GM23248 (cell line): ENCODE results near the gene CUX1. TPM values are rescaled to one million over a fixed set of nuclear protein-coding genes. Genes with fewer than 3 reads are reported as not detected.

Experiments used
- DNase-seq: peaks from one replicate; pipeline ENCODE4 v3.0.0-alpha.2; 2015
- H2AFZ ChIP-seq: fragments of 200-600 bp; sonication (generic); 2 replicates; pipeline ENCODE4 v1.6.1; 2016; ENCODE audit warnings: antibody characterized with exemption
- H3F3A ChIP-seq: fragments of 200-600 bp; sonication (generic); 2 replicates; pipeline ENCODE4 v1.6.1; 2016; ENCODE audit warnings: mild to moderate bottlenecking, antibody characterized with exemption, mixed run types; ENCODE audit not compliant: insufficient read depth
- H3K27ac ChIP-seq: fragments of 200-600 bp; sonication (generic); 2 replicates; pipeline ENCODE4 v1.5.1; 2016; ENCODE audit warnings: mild to moderate bottlenecking
- H3K27me3 ChIP-seq: fragments of 200-600 bp; sonication (generic); replicated peaks from 2 replicates; pipeline ENCODE4 v1.6.1; 2016; ENCODE audit warnings: mild to moderate bottlenecking; ENCODE audit not compliant: insufficient read depth
- H3K36me3 ChIP-seq: fragments of 200-600 bp; sonication (generic); 2 replicates; pipeline ENCODE4 v1.6.1; 2016; ENCODE audit warnings: low read depth, mild to moderate bottlenecking
- H3K4me1 ChIP-seq: fragments of 200-600 bp; sonication (generic); 2 replicates; pipeline ENCODE4 v1.6.1; 2016; ENCODE audit warnings: mild to moderate bottlenecking; ENCODE audit not compliant: insufficient read depth
- H3K4me2 ChIP-seq: fragments of 200-600 bp; sonication (generic); one replicate; pipeline ENCODE4 v1.6.1; 2016; ENCODE audit warnings: mild to moderate bottlenecking; ENCODE audit not compliant: unreplicated experiment
- H3K4me3 ChIP-seq: fragments of 200-600 bp; sonication (generic); 2 replicates; pipeline ENCODE4 v1.5.1; 2016; ENCODE audit warnings: mild to moderate bottlenecking
- H3K79me2 ChIP-seq: fragments of 200-600 bp; sonication (generic); 2 replicates; pipeline ENCODE4 v1.6.1; 2016; ENCODE audit warnings: mild to moderate bottlenecking; ENCODE audit not compliant: insufficient read depth
- H3K9ac ChIP-seq: fragments of 200-600 bp; sonication (generic); 2 replicates; pipeline ENCODE4 v1.6.1; 2016; ENCODE audit warnings: mild to moderate bottlenecking
- H3K9me2 ChIP-seq: fragments of 200-600 bp; sonication (generic); 2 replicates; pipeline ENCODE4 v1.6.1; 2016; ENCODE audit warnings: mixed run types, mild to moderate bottlenecking, moderate library complexity; ENCODE audit not compliant: insufficient read depth
- H3K9me3 ChIP-seq: fragments of 200-600 bp; sonication (generic); one replicate; pipeline ENCODE4 v1.6.1; 2017; ENCODE audit warnings: low read depth
- H4K20me1 ChIP-seq: fragments of 200-600 bp; sonication (generic); 2 replicates; pipeline ENCODE4 v1.6.0; 2016; ENCODE audit not compliant: insufficient read depth
- EZH2 ChIP-seq: fragments of 200-600 bp; sonication (generic); IDR thresholded peaks from 2 replicates; pipeline ENCODE4 v1.6.1; 2018; ENCODE audit warnings: antibody characterized with exemption, mild to moderate bottlenecking; ENCODE audit not compliant: insufficient read depth, poor library complexity, severe bottlenecking
- EZH2phosphoT487 ChIP-seq: fragments of 200-600 bp; sonication (generic); IDR thresholded peaks from 2 replicates; pipeline ENCODE4 v1.6.1; 2018; ENCODE audit warnings: antibody characterized with exemption, moderate library complexity, mild to moderate bottlenecking, low read depth; ENCODE audit not compliant: insufficient read depth
- WGBS, 2 experiments: methylation state at CpG; one replicate each; pipeline ENCODE4 v1.1.6; 2015 to 2017; ENCODE audit warnings: low lambda C conversion rate in 2 of 2, low coverage in 1 of 2; ENCODE audit errors: missing lambda C conversion rate in 2 of 2; 5-methylcytosine and 5-hydroxymethylcytosine counted together
- in situ Hi-C: fragments of 300-500 bp; cut with MboI; formaldehyde crosslinking; loops from 2 replicates; pipeline ENCODE4 v1.15.0; 2020
- polyA plus RNA-seq: library from polyadenylated mRNA; unstranded; fragments of >200 nt; fragmentation: Nextera tagmentation; extraction: Ambion mirVana; gene quantifications from 2 replicates; pipeline ENCODE4 v1.2.1, GENCODE V29; 2016
- total RNA-seq: library from RNA; depleted of rRNA; stranded (reverse); fragments of >200 nt; shearing (Covaris generic); gene quantifications from 2 replicates; pipeline ENCODE4 v1.2.3, GENCODE V29; 2014

CUX1 gene
- total and polyA plus RNA-seq, 2 experiments from 2014 or later: 30.2 to 34.9 TPM

DNA sequence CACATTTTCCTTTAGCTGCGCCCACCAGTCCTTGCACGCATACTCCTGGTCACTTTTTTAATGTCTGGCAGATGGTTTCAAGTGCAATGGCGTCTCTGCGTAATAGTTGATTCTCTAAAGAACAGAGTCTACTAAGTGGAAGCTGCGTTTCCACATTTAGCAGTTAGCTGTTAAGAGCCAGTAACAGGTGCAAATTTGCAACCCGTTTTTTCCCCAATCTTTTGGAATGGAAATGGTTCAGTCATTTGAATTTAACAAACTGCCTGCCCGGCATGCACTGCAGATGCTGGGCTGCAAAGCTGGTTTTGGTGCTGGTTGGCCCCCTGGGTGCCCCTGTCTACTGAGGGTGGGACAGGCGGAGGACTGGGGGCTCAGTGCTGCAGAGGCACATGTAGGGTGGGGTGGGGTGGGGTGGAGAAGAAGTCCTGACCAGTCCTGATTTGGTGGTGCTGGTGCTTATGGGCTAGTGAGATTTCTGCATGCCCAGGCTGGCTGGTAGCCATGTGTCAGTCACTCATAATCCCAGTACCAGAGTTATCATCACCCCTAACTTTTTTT lies 43.9 kb downstream of the CUX1 start:
- no peak for DNase-seq
- WGBS, 2 experiments: 98 to 99% methylated on average over 8 of the region's 8 CpGs
- in situ Hi-C loops: no loop called here
- Histone ChIP-seq H3K9ac (no peak overlapping the region), H3F3A (peaks cover 10% of the 10 kb centered on the region), H3K79me2 (peaks cover 89% of the 10 kb centered on the region), H3K9me2 (no peaks in the 10 kb centered on the region), H3K27ac (no peak overlapping the region), H3K9me3 (no peaks in the 10 kb centered on the region), H3K36me3 (no peaks in the 10 kb centered on the region), H2AFZ (no peak overlapping the region), H3K4me1 (peaks cover 19% of the 10 kb centered on the region), H3K4me2 (no peak overlapping the region), H3K4me3 (no peak overlapping the region), H4K20me1 (no peaks in the 10 kb centered on the region; the same call in 1 of the 2 replicates), H3K27me3 (no peaks in the 10 kb centered on the region)
- TF ChIP-seq EZH2 (no peak), EZH2phosphoT487 (no peak)

DNA sequence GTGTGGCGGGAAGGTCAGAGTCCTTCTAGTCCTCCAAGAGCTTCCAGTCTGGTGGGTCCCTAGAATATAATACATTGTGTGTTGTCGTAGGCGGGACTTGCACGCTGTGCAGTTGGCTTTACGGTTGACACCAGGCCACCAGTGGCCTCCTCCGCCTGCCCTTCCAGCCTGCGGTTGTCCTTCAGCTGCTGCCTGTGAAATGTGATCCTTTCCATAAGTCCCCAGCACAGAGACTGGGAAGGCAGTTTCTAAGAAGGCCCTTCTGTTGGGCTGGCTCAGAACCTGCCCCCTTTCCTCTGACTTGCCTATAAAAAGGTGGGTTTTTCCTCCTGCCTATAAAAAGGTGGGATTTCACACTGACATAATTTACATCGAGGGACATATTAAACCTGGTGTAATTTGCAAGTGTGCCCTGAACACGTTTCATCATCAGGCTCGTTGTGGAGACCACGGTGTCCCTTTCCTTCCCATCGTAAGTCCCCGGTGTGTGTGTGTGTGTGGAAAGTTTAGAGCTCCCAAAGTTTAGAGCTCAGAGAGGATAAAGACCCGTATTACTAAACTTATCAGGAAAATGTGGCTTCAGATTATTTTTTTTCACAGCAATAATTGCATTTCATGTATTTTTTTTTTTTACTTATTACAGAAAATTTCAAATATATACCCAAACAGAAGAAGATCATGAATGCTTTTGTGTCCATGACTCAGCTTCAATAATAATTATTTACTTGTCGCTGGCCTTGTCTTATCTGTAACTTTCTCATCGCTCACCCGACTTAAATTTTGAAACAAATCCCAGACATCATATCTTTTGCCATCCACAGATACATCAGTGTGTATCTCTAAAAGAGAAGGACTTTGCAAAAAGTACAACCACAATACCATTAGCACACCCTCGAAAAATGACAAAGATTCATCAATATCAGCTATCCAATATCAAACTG lies 45.1 kb downstream of the CUX1 start:
- in situ Hi-C loops: no loop called here
- no peaks in the 10 kb centered on the region; the same call in 1 of the 2 replicates for H4K20me1 ChIP-seq

DNA sequence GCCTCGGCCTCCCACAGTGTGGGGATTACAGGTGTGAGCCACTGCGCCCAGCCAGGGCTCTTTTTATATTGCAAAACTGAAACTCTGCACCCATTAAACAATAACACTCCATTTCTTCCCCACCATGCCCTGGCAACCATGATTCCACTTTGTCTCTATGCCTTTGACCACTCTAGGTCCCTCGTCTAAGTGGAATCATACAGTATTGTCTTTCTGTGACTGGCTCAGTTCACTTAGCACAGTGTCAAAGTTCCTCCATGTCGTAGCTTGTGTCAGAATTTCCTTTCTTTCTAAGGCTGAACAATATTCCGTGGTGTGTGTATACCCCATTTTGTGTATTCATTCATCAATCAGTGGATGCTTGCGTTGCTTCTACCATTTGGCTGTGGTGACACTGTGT lies 46.2 kb downstream of the CUX1 start:
- Histone ChIP-seq H3K79me2 (peaks cover 94% of the 10 kb centered on the region), H3K36me3 (no peaks in the 10 kb centered on the region), H3K4me2 (no peak overlapping the region), H3F3A (no peaks in the 10 kb centered on the region; the same call in 1 of the 2 replicates), H3K4me1 (peaks cover 14% of the 10 kb centered on the region), H3K9me2 (no peaks in the 10 kb centered on the region), H2AFZ (no peak overlapping the region), H3K27me3 (no peaks in the 10 kb centered on the region), H3K4me3 (no peak overlapping the region), H4K20me1 (no peaks in the 10 kb centered on the region), H3K9ac (no peak overlapping the region), H3K9me3 (no peaks in the 10 kb centered on the region), H3K27ac (no peak overlapping the region)
- DNase-seq: no peak
- WGBS, 2 experiments: 98% methylated on average over 6 of the region's 6 CpGs
- in situ Hi-C loops: no loop called here
- TF ChIP-seq EZH2phosphoT487 (no peak), EZH2 (no peak)

More for the DNA sequence above, 45.1 kb downstream of the CUX1 start:
- H3K9me2 ChIP-seq: no peaks in the 10 kb centered on the region
- 92 to 95% methylated on average over 18 of the region's 18 CpGs for WGBS, 2 experiments
- H3K27me3 ChIP-seq: no peaks in the 10 kb centered on the region
- no peak for TF ChIP-seq EZH2
- TF ChIP-seq EZH2phosphoT487: no peak
- no peak overlapping the region for H3K4me3 ChIP-seq
- H3F3A ChIP-seq: peaks cover 5% of the 10 kb centered on the region
- DNase-seq: no peak
- H3K9me3 ChIP-seq: no peaks in the 10 kb centered on the region
- H3K9ac ChIP-seq: no peak overlapping the region
- no peak overlapping the region for H3K27ac ChIP-seq
- H3K79me2 ChIP-seq: peaks cover 94% of the 10 kb centered on the region
- peaks cover 14% of the 10 kb centered on the region for H3K4me1 ChIP-seq
- no peaks in the 10 kb centered on the region for H3K36me3 ChIP-seq
- H2AFZ ChIP-seq: no peak overlapping the region
- no peak overlapping the region for H3K4me2 ChIP-seq

DNA sequence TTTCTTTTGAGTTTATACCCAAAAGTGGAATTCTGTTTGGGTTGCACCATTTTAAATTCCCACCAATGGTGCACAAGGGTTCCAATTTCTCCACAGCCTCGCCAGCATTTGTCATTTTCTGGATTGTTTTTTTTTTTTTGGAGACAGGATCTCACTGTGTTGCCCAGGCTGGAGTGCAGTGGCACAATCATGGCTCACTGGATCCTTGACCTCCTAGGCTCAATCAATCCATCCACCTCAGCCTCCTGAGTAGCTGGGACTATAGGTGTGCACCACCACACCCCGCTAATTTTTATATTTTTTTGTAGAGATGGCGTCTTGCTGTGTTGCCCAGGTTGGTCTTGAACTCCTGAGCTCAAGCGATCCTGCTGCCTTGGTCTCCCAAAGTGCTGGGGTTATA lies 46.6 kb downstream of the CUX1 start:
- Histone ChIP-seq H3K27me3 (no peaks in the 10 kb centered on the region), H3K9me3 (no peaks in the 10 kb centered on the region), H2AFZ (no peak overlapping the region), H3K36me3 (no peaks in the 10 kb centered on the region), H3K9ac (no peak overlapping the region), H3K4me3 (no peak overlapping the region), H3K27ac (no peak overlapping the region), H3K9me2 (no peaks in the 10 kb centered on the region), H3K4me2 (no peak overlapping the region), H4K20me1 (no peaks in the 10 kb centered on the region), H3K79me2 (peaks cover 94% of the 10 kb centered on the region), H3F3A (no peaks in the 10 kb centered on the region; the same call in 1 of the 2 replicates), H3K4me1 (peaks cover 11% of the 10 kb centered on the region)
- no peak for DNase-seq
- in situ Hi-C loops: no loop called here
- TF ChIP-seq EZH2phosphoT487 (no peak), EZH2 (no peak)
- 80 to 86% methylated on average over 4 of the region's 4 CpGs for WGBS, 2 experiments
